Dedifferentiated amniotic fluid mesenchymal stem cell (primary cell): Measurements from ENCODE around the gene STARD9.
"Not testable (repeated sequence)": the region's sequence is repeated elsewhere in the genome, so short reads cannot be mapped to it uniquely, and the experiment has no call there.

Experiments used
- DNase-seq: peaks from one replicate; pipeline ENCODE4 v3.0.0-alpha.2; 2016; ENCODE audit errors: extremely low spot score

Gene STARD9

DNA sequence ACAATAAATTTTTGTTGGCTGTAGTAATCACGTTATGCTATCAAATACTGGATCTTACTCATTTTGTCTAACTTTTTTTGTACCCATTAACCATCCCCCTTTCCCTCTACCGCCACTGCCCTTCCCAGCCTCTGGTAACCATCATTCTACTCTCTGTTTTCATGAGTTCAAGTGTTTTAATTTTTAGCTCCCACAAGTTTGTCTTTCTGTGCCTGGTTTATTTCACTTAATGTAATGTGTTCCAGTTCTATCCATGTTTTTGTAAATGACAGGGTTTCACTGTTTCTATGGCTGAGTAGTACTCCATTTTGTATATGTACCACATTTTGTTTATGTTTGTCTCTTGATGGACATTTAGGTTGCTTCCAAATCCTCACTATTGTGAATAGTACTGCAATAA is 52.1 kb downstream of the STARD9 start:
- no peak for DNase-seq

DNA sequence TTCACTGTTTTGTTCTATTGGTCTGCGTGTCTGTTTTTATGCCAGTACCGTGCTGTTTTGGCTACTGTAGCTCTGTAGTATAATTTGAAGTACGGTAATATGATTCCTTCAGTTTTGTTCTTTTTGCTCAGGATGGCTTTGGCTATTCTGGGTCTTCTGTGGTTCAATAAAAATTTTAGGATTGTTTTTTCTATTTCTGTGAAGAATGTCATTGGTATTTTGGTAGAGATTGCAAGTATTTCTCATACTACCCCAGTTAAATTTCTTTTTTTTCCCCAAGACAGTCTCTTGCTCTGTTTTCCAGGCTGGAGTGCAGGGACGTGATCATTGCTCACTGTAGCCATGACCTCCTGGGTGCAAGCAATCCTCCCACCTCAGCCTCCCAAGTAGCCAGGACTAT is 53.4 kb downstream of the STARD9 start:
- DNase-seq = no peak

DNA sequence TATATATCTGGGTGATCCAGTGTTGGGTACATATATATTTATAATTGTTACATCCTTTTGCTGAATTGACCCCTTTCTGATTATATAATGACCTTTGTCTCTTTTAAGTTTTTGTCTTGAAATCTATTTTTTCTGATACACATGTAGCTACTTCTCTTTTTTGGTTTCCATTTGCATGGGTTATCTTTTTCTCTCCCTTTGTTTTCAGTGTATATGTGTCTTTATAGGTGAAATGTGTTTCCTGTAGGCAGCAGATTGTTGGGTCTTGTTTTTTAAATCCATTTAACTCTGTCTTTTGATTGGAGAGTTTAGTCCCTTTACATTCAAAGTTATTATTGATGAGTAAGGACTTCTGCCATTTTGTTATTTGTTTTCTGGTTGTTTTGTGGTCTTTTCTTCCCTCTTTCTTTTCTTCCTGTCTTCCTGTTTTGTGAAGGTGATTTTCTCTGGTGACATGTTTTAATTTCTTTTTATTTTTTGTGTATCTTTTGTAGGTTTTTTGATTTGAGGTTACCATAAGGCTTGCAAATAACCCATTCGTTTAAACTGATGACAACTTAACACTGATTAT is 56.8 kb downstream of the STARD9 start:
- DNase-seq = no peak

DNA sequence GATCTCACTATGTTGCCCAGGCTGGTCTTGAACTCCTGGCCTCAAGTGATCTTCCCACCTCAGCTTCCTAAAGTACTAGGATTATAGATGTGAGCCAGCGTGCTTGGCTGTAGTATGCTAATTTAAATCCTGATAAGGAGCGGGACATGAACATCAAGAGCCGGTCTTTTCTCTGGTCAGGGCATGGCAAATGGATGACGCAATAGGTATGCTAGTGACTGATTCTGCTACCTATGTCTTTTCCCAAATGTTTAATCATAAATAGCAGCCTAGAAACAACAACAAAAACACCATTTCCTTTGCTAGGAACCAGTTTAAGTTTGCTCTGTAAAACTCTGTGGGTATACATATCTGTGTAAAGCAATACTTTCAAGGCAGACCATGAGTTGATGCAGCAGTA is 64.7 kb downstream of the STARD9 start:
- no peak for DNase-seq

DNA sequence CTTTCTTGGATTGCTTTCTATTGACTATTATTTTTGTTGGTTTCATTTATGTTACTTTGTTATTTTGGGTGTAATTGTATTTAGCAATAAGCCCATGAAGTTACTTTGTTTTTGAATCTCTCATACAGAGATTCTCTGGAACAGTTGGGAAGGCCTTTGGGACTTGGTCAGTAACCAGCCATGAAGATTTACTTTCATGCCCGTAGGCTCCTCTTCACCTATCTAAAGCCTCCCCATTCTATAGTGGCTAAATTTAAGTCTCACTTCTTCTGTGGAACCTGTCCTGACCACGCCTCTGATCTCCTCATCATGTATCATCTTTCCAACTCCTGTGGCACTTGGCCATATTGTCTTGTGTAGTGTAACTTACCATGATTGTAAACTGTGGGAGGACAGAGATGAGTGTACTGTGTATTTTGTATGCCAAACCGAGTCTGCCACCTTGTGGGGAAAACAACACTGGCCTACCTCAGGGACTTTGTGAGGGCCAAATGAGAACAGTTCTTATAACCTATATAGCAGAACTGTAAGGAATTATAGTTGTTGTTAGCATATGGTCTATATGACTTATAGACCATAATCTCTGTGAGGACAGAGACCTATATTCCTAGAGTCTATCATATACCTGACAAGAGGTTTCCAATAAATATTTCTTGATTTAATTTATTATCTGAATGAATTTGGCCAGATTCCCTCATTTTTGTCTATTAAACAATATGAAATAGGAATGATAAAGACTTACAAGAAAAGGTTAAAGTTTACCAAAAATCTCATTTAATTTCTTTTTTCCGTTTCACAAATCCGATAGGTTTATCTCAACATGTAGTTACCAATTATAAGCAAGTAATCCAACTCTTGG is 75.0 kb downstream of the STARD9 start:
- DNase-seq = peak; percentile 83

DNA sequence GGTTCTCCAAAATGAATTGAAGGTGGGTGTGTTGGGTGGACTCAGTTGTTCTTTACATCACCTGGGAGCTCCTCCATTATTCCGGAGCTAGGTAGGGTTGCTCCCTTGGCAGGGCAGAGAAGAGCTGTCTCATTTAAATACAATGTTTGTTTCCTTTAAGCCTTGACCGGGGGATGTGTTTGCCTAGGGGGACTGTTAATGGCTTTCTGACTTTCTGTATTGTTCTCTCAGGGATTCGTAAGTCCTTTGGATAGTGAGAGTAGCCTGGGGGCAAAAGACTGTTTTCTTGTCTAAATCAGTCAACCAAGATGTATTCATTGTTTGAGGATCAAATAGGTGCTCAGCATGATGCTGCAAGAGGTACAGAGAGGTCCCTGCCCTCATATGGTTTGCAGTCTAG is 90.4 kb downstream of the STARD9 start:
- DNase-seq = no peak

DNA sequence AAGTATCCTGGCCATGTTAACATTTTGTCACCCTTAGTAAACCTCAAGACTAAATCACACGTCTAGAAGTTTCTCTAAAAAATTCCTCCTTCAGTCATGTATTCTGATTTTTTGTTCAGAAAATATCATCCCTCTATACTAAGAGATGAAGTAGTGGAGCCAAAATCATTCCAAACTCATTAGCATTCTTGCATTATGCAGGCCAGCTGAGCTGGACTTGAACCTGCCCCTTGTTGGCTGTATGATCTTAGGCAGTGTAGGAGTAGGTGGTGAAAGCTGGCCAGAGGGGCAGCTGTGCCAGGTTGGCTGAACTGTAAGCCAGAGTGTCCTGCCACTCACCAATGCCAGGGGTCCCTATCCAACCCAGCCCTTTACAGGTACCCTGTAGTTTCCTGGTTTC is 92.4 kb downstream of the STARD9 start:
- DNase-seq = no peak

DNA sequence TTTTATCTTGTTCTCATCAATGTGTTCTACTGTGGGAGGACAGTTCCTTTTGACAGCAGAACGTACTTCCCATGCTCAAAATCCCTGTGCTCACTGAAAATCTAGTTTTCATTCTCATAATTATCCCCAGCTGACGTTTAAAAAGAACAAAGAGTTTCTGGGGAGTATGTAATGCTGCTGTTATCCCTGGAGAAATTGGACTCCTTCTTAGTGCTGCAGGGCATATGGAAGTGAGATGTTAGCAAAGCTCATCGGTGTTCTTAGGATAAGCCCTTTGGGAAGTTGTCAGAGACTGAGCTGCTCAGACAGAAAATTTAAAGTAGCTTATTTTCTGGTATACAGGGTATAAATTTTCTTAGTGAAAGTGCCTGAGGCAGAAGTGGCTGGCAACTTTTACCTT is 95.0 kb downstream of the STARD9 start:
- DNase-seq = peak; percentile 62

DNA sequence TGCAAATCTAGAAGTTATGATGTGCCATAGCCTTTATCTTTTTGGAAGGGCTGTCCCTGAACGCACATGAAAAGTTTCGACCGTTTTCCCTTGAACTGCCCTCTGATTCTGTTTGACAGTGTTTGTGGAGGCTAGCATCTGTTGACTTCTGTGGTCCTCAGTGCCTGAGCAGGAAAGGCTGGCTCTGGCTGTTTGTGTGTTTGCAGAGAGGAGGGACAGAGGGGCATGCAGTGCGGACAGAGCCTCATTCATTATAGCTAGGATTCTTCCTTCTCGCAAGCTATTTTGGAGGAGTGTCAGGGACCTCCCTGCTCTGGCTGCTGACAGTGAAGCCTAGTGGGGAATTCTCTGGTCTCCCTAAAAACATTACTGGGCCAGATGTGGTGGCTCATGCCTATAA is 97.0 kb downstream of the STARD9 start:
- DNase-seq = no peak

DNA sequence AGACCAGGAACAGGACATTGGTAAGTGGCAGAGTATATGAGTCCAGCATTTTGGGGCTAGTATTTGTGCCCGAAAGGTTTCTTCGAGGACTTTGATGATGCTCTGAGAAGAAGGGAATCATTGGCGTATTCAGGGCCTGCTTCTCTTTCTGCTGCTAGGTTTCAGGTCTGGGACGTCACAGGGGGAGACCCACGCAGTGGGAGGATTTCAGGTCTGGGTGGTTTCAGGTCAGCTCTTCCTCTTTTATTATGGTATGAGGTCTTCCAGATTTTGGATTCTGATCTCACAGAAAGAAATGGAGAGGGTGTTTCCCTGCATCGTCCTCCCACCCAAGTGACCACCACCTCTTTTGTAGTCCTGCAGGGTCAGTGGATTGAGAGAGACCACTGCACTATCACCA is 99.1 kb downstream of the STARD9 start:
- no peak for DNase-seq

DNA sequence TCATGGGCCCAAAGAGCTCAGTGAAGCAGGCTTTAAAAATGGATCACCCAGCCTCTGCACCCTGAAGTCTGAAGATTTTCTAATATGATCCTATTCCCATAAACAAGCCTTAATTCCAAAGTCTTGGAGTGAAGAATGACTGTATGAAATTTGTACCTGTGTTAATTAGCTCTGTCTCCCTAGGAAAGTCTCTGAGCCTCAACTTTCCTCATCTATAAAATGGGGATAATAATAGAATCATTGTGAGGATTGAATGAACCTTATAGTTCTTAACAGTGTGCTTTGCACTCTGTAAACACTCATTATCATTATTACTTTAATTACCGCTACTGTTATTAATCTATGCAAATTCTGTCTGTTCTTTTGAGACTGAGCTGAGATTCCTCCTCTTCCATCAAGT is 99.6 kb downstream of the STARD9 start:
- DNase-seq = no peak

DNA sequence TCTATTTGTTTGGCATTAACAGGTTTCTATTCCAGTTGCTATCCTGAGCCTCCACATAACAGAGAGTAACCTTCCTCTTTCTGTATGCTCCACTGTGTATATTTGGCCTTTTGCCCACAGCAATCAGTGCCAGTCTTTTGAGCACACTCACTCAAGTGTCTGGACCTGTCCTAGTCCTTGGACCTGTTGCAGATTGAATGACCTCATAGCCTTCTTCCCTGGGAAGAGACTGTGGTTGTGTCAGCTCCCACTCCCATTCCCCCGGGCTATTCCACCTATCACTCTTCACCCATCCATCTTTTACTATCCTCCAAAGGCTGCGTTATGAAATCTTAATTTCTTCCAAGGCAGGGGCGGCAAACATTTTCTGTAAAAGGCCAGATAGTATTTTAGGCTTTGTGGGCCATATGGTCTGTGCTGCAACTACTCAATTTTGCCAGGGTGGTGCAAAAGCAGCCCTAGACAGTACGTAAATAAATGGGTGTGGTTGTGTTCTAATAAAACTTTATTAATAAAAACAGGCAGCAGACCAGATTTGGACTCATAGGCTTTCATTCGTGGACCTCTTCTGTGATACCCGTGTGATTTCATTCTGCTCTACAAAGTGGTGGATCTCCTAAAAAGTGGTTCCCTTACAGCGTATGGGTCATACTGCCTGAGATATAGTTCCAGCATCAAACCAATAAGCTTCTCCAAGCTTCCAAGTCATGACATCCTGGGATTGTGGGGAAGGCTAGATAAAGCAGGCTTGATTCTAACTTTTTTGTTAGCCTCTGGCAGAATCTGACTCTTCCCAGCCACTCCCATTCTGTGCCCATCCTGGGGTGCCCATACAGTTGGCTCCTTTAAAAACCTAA is 104.1 kb downstream of the STARD9 start:
- no peak for DNase-seq

DNA sequence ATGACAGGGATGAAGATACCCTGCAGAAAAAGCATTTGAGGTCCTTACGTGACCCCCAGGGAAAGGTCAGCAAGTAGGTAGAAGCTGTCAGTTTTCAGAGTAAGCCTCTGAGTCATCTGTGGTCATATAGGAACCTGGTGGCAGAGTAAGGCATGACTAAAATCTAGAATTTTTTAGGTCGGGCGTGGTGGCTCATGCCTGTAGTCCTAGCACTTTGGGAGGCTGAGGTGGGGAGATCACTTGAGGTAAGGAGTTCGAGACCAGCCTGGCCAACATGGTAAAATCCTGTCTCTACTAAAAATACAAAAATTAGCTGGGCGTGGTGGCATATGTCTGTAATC is 104.7 kb downstream of the STARD9 start:
- not testable (repeated sequence) for DNase-seq

DNA sequence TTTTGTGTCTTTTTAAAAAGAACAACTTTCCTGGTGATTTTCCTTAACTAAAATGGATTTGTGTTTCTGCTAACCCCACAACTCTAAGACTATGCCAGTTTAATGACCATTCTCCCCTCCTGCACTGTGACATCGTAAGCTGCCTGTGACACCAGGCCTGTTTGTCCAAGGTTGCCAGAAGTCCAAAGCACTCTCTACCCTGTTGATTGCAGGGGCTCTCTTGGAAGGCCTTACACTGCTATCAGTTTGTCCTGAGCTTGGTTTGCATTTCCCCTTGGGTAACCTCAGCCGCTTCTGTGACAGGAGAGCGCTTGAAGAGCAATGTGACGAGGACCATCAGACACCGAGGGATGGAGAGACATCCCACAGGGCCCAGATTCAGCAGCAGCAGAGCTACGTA is 105.7 kb downstream of the STARD9 start:
- DNase-seq = no peak

DNA sequence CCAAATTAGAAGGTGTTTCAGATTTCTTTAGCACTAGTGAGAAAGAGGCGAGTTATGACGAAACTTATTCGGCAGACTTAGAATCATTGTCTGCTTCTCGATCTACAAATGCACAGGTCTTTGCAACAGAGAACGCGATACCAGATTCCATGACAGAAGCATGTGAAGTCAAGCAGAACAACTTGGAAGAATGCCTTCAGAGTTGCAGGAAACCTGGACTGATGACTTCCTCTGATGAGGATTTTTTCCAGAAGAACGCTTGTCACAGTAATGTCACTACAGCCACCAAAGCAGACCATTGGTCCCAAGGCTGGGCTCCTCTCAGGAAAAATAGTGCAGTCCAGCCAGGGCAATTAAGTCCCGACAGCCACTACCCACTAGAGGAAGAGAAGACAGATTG is 110.9 kb downstream of the STARD9 start:
- no peak for DNase-seq

DNA sequence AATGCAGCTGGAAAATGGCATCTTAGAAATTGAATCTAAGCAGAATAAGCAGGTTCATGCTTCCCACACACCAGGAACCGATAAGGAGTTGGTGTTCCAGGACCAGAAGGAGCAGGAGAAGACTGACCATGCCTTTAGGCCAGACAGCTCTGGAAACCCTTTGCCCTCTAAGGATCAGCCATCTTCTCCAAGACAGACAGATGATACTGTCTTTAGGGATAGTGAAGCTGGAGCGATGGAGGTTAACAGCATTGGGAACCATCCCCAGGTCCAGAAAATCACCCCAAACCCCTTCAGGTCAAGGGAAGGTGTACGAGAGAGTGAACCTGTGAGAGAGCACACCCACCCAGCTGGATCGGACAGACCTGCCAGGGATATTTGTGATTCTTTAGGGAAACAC is 112.3 kb downstream of the STARD9 start:
- no peak for DNase-seq

DNA sequence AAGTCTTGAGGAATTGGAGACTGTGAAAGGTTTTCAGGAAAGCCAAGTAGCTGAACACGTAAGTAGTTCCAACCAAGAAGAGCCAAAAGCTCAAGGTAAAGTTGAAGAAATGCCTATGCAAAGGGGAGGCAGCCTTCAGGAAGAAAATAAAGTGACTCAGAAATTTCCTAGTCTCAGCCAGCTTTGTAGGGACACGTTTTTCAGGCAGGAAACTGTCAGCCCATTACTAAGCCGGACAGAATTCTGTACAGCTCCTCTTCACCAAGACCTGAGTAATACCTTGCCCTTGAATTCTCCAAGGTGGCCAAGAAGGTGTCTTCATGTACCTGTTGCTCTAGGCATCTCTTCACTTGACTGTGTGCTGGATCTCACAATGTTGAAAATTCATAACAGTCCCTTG is 112.9 kb downstream of the STARD9 start:
- DNase-seq = no peak

DNA sequence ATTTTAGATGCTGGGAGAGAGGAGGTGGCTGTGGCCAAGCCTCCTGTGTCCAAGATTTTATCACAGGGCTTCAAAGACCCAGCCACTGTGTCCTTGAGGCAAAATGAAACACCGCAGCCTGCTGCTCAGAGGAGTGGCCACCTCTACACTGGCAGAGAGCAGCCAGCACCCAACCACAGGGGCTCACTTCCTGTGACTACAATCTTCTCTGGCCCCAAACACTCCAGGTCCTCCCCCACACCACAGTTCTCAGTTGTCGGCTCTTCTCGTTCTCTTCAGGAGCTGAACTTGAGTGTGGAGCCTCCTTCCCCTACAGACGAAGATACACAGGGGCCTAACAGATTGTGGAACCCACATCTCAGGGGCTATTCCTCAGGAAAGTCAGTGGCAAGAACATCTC is 115.9 kb downstream of the STARD9 start:
- DNase-seq = no peak

DNA sequence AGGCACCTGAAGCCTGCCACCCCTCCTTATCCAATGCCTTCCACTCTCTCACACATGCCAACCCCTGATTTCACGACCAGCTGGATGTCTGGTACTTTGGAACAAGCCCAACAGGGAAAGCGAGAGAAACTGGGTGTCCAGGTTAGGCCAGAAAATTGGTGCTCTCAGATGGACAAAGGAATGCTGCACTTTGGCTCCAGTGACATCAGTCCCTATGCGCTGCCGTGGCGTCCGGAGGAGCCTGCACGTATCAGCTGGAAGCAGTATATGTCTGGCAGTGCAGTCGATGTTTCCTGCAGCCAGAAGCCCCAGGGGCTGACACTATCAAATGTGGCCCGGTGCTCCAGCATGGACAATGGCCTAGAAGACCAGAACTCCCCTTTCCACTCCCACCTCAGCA is 116.4 kb downstream of the STARD9 start:
- no peak for DNase-seq

DNA sequence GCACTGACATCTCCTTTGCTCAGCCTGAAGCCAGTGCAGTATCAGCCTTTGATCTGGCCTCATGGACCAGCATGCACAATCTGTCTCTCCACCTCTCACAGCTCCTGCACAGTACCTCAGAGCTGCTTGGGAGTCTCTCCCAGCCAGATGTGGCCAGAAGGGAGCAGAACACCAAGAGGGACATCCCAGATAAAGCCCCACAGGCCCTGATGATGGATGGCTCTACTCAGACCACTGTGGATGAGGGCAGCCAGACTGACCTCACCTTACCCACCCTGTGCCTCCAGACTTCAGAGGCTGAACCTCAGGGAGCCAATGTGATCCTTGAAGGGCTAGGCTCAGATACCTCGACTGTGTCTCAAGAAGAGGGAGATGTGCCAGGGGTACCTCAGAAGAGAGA is 117.1 kb downstream of the STARD9 start:
- no peak for DNase-seq

DNA sequence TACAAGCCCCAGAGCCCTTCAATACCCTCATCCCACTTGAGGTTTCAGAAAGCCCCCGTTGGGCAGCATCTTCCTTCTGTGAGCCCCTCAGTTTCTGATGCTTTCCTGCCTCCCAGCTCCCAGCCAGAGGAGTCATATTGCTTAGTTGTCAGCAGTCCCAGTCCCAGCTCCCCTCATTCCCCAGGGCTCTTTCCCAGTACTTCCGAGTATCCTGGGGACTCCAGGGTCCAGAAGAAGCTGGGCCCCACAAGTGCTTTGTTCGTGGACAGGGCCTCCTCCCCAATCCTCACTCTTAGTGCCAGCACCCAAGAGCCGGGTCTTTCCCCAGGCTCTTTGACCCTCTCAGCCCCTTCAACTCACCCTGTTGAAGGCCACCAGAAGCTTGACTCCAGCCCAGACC is 117.6 kb downstream of the STARD9 start:
- DNase-seq = no peak

DNA sequence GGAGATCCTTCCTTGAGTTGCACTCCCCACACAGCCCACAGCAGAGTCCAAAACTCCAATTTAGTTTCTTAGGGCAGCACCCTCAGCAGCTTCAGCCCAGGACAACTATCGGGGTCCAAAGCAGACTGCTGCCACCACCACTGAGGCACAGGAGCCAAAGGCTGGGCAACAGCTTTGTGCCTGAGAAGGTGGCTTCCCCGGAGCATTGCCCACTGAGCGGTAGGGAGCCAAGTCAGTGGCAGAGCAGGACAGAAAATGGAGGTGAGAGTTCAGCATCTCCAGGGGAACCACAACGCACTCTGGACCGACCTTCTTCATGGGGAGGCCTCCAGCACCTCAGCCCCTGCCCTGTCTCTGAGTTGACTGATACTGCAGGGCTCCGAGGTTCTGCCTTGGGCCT is 118.1 kb downstream of the STARD9 start:
- DNase-seq = no peak

DNA sequence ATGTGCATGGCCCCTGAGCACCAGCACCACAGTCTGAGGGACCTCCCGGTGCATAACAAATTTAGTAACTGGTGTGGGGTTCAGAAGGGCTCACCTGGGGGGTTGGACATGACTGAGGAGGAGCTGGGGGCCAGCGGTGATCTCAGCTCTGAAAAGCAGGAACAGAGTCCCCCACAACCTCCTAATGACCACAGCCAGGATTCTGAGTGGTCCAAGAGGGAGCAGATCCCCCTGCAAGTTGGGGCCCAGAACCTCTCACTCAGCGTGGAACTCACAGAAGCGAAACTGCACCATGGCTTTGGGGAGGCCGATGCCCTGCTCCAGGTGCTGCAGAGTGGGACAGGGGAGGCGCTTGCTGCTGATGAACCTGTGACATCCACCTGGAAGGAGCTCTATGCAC is 118.5 kb downstream of the STARD9 start:
- DNase-seq = no peak
